HG03103 (cell line): ENCODE data around the gene AMOTL2.

Source experiments
- ATAC-seq: cut with Tn5 transposase; IDR thresholded peaks from one replicate; pipeline ENCODE4 v1.9.1; 2021; ENCODE audit warnings: low read depth; ENCODE audit not compliant: unreplicated experiment

Gene AMOTL2

DNA sequence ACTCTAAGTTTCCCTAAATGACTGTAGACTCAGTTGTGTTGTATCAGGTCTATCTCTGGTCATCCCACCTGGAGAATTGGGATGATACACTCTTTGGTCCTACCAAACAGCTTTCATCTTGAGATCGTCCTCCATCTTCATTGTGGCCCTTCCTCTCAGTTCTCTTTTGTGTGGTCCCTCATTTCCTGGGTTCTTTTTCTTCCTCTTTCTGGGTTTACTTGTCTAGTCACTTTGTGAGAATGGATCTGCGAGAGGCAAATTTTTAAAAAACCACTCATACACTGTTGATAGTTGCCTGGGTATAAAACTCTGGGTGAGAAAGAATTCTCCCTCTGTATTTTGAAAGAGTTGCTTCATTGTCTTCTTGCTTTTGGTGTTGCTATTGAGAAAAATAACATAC is 6.0 kb upstream of the AMOTL2 start:
- no peak for ATAC-seq

DNA sequence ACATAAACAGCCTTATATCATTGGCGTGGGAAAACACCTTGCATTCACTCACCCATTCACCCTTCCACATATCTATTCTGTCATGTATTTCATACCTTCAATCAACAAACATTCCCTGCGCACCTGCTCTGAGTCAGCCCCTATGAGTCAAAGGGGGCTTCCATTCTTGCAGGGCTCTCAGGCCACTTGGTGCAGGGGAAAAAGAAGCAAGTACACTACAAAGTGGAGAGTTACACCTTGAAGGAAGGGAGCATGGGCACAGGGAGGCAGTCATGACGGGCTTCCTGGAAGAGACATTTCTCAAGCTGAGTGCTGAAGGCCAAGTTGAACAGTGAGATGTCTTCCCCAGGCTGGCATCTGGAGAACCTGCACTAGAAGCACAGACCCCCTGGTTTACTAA is 4.6 kb upstream of the AMOTL2 start:
- no peak for ATAC-seq

DNA sequence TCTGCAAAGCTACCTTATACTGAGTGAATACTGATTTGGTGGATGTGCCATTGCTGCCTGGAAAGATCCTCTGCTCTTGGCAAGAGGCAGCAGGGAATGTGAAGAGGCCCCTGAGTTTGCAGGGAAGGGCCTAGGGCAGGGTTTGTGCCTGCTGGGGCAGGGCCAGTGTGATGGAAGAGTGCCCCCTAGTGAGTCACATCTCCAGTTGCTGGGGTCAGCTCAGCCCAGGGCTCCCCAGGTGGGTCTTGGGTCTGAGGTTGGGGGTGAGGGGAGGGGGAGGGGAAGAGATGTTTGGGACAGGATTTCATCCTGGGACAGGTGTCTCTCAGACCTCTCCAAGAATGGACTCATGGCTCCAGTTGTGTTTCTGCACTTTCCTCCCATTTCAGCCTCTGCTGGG is 4.1 kb upstream of the AMOTL2 start:
- ATAC-seq = no peak

DNA sequence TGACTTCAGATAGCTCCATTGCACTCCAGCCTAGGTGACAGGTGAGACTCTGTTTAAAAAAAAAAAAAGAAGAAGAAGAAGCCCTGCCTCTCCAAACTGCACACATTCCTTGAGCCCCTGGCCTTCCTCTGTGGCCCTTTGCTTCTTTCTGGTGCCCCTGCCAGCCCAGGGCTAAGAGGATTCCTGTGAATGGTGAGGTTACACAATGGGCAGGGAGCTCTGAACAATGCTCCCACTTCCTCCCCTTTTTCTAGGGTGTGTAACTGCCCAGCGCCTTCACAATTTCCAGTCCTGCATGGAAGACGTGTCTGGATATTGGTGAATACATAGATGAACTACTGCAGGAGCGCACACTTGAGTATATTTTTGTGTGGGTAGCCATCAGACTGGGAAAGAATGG is 3.6 kb upstream of the AMOTL2 start:
- no peak for ATAC-seq

DNA sequence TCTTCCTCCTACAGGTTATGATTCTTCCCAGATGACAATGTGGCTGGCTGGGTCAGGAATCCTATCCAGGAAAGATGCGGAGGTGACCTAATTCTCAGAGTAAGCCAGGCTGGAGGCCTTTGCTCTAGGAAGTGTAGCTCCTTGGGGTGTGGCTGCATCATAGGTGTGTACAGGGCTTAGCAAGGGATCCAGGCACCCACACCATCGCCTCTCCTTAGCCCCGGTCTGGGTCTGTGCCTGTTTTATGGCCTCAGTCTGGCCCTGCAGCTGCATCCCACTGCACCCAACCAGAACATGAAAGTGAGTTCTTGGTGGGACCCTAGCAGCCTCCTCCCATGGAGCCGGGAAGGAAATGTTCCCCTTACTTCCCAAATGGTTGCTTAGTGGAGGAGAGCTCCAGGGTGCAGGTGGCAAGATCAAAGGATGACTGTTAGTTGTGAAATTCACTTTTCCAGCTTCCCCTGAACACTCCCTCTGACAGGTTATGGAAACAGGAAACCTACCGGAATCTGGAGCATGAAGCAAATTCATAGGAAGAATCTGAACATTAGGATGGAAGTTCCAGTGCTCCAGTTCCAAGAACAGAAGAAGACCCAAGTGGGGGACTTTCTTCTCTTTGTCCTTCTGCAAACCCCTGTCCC is 2.7 kb upstream of the AMOTL2 start:
- no peak for ATAC-seq

DNA sequence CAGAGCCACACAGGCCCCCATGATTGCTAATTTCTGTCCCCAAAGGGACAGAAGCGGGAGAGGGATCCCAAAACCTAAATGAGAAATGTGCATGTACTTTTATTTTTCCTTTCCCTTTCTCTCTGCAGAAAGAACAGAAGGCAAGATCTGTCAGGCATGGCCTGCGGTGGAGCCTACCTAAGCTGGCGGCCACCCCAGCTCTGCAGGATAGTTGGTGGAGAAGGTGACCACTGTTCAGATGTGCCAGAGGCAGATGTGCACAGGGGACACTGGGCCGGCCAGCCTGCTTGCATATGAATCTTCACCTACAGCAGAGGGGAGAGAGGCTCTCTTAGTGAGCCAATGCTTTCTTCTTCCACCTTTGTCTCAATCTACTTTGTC is 2.1 kb upstream of the AMOTL2 start:
- ATAC-seq = no peak

DNA sequence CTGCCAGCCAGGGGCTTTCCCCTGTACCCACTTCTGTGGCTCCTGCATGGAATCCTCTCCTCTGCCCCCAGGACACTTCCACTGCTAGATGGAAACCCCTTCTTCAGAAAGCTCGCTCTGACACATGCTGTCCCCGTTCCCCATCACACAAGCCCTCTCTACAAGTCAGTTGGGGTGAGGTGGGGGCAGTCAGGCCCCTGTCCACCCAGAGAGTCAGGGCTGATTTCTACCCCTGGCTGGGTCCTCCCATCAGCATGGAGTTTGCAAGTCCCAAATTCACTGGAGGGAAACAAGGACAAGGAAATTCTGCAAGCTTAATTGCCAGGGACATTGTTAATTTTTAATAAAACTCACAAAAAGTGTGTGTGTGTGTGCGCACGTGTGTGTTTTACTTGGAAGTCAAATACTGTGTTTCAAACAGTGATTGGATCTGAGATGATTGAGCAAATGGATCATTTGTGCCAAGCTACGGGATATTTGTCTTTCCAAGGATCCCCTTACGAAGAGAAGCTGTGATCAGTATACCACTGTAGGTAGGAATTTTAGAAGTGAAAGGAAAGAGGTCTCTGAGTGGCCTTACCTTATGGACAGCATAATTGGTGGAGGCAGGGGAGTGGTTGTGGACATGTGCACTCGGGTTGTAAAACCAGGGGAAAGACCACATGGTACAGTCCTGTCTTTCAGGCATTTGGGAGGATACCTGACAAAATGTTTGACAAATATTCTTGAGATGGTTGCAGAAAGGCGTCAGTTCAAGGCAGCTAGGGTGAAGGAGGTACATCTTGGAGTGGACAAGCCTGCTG is 1.5 kb upstream of the AMOTL2 start:
- ATAC-seq = no peak

DNA sequence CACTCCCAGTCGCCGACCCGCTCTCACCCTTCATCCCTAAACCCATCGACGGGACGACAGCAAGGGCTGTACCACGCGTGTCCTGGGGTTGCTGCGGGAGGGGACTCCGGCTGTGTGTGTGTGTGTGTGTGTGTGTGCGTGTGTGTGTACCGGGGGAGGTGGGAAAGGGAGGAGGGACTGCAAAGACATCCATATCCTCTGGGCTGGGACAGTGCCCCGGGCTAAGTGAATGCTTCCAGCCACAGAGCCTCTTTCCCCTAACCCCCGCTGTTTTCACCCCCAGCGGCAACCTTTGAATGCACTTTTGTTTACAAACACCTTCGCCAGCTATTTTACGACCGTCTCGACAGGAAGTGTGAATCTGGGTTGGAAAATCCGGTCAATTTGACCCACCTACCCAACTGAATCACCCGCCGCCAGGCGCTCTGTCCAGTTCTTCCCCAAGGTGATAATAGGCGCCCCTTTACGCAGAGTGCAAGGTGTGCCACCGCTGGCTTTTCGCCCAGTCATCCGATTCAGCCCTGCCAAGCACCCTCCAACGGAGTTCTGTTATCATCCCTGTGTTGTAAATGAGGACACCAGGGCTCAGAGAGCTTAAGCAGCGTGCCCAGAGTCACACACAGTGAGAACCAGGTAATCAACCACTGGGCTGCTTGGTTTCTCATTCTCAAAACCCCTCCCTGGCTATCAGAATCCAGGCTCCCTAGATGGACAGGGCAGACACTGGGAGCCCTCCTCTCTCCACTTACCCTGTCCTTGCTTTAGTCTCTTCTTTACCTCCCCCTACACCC is 739 bp upstream of the AMOTL2 start:
- no peak for ATAC-seq

DNA sequence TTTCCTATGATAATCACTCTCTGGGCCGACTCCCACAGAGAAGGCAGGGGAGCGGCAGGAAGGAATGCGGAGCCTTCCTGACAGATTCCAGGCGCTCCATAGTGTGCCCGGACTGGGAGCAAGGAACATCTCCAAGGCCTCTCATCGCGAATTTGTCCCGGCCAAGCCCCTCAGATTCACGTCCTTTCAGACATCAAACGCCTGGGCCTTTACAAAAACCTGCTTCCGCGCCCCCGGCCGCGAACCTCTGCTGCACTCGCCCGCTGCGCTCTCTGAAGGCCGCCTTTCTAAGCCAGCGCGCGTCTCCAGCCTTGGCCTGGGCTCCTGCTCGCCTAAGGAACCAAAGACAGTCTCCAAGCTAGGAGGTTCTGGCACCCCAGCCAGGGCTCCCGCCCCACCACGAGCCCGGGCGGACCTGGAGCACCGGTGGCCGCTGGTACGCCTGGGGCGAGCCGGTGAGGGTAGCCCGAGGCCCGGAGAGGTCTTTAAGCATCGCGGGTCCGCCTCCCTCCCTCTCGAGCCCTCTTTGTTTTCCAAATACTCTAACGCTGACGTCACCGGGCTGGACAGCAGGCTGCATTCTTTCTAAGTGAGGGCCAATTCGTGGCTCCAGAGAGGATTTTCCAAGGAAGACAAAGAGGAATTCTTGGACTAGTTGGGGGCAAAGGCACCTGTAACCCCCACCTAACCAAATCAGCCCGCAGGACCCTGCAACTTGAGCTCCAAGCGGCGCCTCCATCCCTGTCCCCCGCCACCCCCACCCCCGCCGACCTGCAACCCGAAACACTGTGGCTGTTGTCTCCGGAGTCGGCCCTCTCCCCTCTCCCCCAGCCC is 759 bp downstream of the AMOTL2 start:
- no peak for ATAC-seq

DNA sequence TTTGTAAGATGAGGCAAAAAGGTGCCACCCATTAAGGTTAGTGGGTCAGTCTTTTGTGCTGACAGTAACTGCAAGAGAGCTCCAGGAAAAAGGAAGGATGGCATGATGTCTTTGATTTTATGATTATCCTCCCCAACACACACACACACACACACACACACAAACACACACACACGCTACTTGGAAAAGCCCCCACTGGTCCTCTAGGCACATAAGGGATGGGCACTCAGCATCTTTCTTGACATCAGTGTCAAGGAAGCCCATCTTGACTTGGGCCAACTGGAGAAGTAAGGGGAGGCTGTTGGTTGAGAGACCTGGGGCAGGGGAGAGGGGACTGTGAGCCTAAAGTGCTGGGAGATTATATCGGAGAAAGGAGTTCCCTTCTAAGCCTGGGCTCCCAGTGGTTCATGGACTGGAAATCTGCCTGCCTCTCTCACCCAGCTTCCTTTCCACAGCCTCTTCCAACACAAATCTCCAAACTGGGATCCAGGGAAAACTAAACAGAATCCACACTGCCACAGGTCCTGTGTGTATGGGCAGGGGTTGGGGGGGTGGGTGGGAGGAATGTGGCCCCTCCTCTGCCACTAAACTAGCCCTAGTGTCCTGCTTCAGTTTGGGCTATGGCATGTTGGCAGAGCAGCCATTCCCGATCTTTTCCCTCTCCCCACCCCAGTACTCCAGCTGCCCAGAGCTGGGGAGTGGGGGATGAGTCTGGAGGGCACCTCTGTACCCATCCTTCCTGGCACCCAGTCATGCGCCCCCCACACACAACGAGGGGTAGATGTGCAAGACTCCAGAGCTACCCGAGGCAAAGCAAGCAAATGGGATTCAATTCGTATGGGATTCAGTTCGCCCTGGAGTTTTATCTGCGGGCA is 1.6 kb downstream of the AMOTL2 start:
- no peak for ATAC-seq

DNA sequence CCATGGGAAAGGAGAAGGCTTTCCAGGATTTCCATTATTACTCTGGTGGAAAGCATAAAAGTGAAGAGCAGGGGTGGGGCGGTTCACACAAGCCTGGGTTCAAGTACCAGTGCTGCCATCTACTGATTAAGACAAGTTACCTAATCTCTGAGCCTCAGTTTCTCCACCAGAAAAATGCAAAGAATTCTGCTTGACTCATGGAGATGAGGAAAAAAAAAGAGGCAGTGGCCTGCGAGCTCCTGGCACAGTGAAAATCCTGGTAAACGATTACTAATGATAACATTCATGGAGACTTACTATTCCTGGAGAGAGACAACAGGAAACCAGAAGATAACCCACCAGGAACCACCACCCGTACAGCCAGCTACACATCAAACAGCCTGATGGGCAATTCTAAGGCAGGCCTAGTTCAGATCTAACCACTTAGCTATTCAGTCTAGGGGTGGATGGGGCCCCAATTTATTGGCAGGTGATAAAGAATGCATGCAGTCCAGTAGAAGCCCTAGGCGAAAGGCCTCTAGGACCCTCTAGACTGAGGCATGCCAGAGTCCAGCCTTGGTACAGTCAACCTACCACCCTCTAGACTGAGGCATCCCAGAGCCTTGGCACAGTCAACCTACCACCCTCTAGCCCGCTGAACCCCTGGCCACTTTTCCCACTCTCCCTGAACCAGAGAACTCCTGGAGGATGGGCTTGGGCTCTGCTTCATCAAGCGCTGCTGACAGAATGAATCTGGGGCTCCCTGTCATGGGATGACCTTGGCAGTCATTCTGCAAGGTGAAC is 2.5 kb downstream of the AMOTL2 start:
- ATAC-seq = no peak

DNA sequence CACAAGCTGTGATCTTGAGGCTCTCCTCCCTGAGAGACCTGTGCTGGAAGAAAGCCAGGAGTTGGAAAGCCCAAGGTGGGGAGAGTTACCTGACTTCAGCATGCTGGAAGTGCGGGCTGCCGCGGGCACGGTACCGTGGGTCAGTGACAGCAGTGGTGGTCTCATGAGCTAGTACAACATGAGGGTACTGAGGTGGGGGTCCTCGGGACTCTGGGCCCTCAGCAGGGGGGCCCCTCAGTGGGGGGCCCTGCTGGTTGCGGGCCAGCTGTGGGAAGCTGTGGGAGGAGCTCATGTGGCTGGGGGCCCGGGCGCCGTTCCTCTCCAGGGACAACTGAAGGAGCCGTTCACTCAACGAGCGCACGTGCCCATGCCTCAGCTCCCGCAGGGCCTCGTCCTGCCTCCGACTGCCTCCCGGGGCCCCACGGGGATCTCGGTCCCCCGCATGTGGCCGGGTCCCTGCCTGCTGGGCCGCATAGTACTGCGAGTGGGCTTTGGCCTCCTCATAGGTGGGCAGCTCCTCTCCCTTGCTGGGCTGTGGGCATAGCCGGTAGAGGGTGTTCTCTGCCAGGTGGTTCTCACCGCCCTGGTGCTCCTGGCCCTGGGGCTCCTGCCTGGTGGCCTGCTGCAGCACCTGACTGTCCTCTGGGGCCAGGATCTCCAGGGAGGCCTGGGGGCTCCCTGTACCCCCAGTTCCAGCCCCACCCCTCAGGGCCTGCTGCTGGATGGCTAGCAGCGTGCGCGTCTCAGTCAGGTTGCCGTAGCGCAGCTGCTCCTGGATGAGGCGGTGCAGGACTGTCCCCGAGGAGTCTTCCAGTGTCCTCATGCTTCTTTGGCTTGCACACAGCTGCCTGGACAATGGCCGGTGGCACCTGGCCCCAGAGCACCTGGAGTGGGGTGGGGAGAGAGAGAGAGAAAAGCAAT is 3.4 kb downstream of the AMOTL2 start:
- no peak for ATAC-seq

DNA sequence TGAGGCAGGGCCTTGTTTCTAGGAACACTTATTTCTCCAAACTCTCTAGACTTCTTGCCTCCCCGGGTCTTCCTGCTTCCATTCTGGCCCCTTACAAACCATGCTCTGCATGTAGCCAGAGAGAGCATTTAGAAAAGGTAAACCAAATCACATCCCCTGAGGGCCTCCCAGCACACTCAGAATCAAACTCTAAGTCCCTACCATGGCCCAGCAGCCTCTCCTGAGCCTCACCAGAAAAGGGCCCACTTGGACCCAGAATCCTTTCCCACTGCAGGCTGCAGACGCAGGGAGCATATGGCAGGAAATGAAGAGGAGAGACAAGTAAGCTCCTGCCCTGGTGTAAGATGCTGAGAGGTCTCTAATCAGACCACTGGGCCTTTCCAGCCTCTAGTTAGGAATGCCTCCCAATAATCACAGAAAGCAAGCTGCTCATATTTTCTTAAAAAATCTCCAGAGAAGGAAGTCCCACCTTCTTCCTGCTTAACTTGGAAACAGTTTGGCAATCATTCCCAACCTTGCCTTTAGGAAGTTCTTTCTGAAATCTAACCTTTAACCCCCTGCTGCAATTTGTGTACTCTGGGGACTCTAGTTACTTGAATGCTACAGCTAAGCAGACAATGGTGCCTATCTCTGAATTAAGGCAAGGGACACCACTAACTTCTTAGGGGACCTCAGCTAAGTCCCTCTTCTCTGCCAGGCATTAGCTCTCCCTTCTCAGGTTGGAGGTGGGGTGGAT is 4.2 kb downstream of the AMOTL2 start:
- ATAC-seq = no peak

DNA sequence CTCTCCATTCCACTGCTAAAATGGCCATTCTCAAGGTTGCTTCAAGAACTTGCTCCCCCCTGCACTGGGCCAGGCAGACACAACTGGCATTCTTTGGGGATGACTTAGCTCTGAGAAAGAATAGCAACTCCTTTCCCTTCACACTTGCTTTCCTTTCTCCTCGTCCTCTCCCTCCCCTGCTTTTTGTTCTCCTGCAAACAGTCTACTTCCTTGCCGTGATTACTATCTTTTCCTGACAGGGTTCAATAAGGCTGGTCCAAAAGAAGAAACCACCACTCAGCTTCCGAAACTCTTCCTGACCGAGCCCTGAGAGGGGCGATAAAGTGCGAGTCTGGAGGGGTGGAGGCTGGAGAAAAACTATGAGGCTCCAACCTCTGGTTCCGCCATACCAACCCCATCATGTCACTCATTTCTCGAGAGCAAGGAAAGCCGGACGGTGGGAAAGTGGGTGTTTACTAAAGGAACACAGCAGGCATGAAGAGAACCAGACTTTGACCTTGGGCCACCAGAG is 5.0 kb downstream of the AMOTL2 start:
- no peak for ATAC-seq

DNA sequence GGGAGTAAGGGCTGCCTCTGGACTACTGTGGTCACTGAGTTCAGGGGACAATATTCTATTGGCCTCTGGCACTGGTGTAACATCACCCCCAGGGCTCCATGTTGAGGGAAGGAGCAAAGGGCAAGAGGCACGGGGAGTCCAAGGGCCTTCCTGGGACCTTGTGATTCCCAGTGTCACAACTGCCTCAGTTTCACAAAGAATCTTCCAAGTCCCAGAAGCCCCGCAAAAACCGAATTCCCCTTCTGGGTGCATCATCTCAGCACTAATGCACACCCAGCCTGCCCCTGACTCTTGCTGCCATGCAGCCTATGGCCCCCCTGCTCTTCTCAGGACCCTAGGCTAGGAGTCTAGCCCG is 5.5 kb downstream of the AMOTL2 start:
- ATAC-seq = no peak

DNA sequence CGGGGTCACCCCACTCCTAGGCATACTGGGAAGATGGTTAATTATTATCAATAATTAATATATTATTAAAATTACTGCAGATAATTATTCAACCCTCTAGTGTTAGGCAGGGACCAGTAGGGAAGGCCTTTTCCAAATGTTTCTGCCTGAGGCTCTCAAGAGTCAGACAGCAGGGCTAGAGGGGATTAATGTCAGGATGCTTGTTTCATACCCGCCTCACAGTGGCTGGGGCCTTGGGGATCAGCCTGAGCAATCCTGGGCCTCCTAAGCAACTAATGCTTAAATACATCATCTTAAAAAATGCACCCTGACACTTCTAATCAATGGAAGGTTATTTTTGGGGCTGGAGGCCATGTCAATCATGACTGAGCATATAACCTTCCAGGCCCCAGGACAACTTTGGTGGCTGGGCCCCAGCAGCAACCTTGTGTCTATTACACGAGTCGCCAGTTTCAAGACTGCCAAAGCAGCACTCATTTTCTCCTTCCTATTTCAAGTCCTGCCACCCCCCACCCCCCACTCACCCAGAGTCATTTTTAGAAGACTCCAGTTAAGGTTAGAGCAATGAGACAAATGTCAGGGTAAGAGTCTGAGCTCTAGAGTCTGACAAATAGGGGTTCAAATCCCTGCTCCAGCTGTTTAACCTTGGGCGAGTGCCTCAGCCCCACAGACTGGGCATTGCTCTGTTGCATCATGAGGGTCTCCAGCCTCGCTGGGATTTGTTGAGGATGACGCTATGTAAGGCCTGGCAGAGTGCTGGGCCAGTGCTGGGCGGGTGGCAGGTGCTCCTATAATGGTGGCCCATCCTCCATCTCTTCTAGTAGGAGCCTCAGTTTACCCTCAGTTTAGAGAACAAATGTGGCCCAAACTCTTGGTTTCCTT is 6.1 kb downstream of the AMOTL2 start:
- ATAC-seq = no peak
